ENCODE results near the gene GHDC. TPM values are rescaled to one million over a fixed set of nuclear protein-coding genes. Genes with fewer than 3 reads are reported as not detected.
"Not testable (repeated sequence)": the region's sequence is repeated elsewhere in the genome, so short reads cannot be mapped to it uniquely, and the experiment has no call there.

GHDC gene
- total RNA-seq, 2 experiments from 2014 or later = 12.3 to 14.9 TPM

DNA sequence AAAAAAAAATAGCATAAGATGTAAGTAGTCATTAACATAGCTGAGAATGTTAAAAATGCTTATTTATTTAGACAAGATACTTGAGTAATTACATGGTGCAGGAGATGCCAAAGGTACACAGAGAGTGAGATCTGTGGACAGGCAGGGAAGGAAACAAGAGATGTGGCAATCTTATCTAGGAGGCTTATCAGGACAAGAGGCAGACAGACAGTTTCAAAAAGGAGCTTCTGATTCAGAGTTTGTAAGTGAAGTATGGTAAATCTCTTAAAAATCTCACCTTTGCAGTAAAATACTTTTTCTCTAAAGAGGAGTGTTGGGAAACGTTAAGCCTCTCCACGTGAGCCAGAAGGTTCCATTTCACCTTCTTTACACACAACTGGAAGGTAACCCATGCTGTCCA is 19.9 kb upstream of the GHDC start:
- DNase-seq (no peak), ATAC-seq (no peak)
- Mint-ChIP-seq H3K27me3 (no peaks in the 10 kb centered on the region), H3K4me1 (ENCODE audit: low read depth) (no peaks in the 10 kb centered on the region), H3K36me3 (ENCODE audit: low read depth) (peaks cover 39% of the 10 kb centered on the region), H3K4me3 (no peak overlapping the region), H3K9me3 (no peaks in the 10 kb centered on the region), H3K27ac (peak overlapping the region; percentile 71)
- intact Hi-C loops (cut with micrococcal nuclease) = no loop called here
- ChIA-PET CTCF (interaction anchor here (0.8 to 2.8 kb wide), 3 partner anchors 8 to 24 kb away, joined by 3 to 14 read pairs (median 3); no protein-coding TSS in a partner anchor), POLR2A (interaction anchor here (1.0 to 1.4 kb wide), 3 partner anchors 8 to 63 kb away, joined by 3 to 5 read pairs (median 3); partner anchors contain the start of gene GHDC)
- no peak for TF ChIP-seq CTCF (IDR thresholded peaks at IDR 0.05)

DNA sequence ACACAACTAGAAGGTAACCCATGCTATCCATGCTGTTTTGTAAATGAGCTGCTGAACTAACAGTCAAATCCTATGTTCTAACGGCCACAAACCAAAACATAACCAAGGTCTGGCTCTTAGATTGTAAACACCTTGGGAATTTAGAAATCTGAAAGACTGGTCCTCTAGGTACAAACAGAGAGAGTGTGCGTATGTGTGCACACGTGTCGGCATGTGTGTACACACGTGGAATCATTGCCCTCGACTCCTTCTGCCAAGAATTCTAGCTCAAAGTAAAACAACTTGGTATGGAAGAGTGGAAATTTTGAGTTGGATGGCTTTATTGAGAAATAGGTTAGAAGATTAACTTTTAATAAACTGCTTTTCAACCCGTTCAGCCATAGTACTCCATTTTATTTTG is 18.1 kb upstream of the GHDC start:
- H3K4me3 Mint-ChIP-seq = no peak overlapping the region
- no peaks in the 10 kb centered on the region for H3K9me3 Mint-ChIP-seq
- TF ChIP-seq CTCF (IDR thresholded peaks at IDR 0.05) = no peak
- no peak for ATAC-seq
- POLR2A ChIA-PET = interaction anchor here (0.6 to 1.5 kb wide), 3 partner anchors 48 to 187 kb away, joined by 3 read pairs; no protein-coding TSS in a partner anchor
- intact Hi-C loops (cut with micrococcal nuclease) = no loop called here
- no peaks in the 10 kb centered on the region for H3K27me3 Mint-ChIP-seq
- H3K36me3 Mint-ChIP-seq (ENCODE audit: low read depth) = peaks cover 38% of the 10 kb centered on the region
- H3K4me1 Mint-ChIP-seq (ENCODE audit: low read depth) = no peaks in the 10 kb centered on the region
- no peak overlapping the region for H3K27ac Mint-ChIP-seq
- CTCF ChIA-PET = interaction anchor here (1.3 to 2.8 kb wide), 2 partner anchors 10 kb away, joined by 8 to 14 read pairs; no protein-coding TSS in a partner anchor
- DNase-seq = no peak

DNA sequence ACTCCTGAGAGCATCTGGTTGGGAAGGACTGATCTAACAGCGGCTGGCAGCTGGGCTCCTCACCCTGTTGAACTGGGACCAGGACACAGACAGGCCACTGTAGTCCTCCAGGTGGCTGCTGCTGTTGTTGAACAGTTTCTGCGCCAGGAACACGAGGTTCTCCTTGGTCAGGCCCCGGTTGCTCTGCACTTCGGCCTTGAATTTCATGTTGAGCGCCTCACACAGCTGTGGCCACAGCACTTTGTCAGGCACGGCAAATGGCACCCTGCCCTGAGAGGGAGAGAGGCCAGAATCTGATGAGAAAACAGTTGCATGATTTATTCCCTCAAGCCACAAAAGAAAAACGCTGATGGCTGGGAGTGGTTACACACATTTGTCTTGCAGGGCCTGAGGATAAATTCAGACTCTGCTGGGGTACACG is 17.6 kb upstream of the GHDC start:
- POLR2A ChIA-PET = interaction anchor here (1.5 kb wide), 1 partner anchor 99 kb away, joined by 3 read pairs; no protein-coding TSS in a partner anchor
- CTCF ChIA-PET = interaction anchor here (1.3 kb wide), 1 partner anchor 10 kb away, joined by 8 read pairs; no protein-coding TSS in a partner anchor
- intact Hi-C loops (cut with micrococcal nuclease); H3K9me3 Mint-ChIP-seq; H3K27me3 Mint-ChIP-seq; H3K4me3 Mint-ChIP-seq; DNase-seq; H3K27ac Mint-ChIP-seq; ATAC-seq; H3K4me1 Mint-ChIP-seq (ENCODE audit: low read depth): not testable (repeated sequence)
- peaks cover 37% of the 10 kb centered on the region for H3K36me3 Mint-ChIP-seq (ENCODE audit: low read depth)

- Mint-ChIP-seq H3K4me3 (no peak overlapping the region), H3K36me3 (ENCODE audit: low read depth) (peaks cover 38% of the 10 kb centered on the region), H3K9me3 (no peaks in the 10 kb centered on the region), H3K27me3 (no peaks in the 10 kb centered on the region), H3K4me1 (ENCODE audit: low read depth) (no peaks in the 10 kb centered on the region), H3K27ac (no peak overlapping the region)
- ATAC-seq (no peak), DNase-seq (no peak)
- POLR2A ChIA-PET = no interaction called here
- CTCF ChIA-PET = interaction anchor here (1.2 kb wide), 1 partner anchor 197 kb away, joined by 3 read pairs; no protein-coding TSS in a partner anchor
- no peak for TF ChIP-seq CTCF (IDR thresholded peaks at IDR 0.05)
- intact Hi-C loops (cut with micrococcal nuclease) = no loop called here
Observed at GRCh38 chr17:42210046-42210445, 15.8 kb upstream of the GHDC start.

DNA sequence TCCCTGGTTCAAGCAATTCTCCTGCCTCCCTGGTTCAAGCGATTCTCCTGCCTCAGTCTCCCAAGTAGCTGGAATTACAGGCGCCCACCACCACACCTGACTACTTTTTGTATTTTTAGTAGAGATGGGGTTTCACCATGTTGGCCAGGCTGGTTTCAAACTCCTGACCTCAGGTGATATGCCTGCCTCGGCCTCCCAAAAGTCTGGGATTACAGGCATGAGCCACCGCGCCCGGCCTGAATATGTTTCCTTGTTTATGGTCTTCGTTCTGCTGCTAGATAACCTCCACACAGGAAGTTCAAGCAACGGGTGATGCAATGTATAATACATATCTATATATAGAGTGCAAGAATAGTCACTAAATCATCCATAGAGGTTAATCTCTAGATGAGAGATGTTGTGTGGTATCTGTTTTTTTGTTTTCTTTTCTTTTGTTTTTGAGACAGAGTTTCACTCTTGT is 11.9 kb upstream of the GHDC start:
- H3K4me1 Mint-ChIP-seq (ENCODE audit: low read depth); H3K9me3 Mint-ChIP-seq; ATAC-seq; intact Hi-C loops (cut with micrococcal nuclease); DNase-seq; H3K4me3 Mint-ChIP-seq; H3K27me3 Mint-ChIP-seq: not testable (repeated sequence)
- ChIA-PET CTCF (interaction anchor here (1.3 kb wide), 1 partner anchor 16 kb away, joined by 3 read pairs; no protein-coding TSS in a partner anchor), POLR2A (interaction anchor here (1.3 kb wide), 1 partner anchor 91 kb away, joined by 3 read pairs; no protein-coding TSS in a partner anchor)
- Mint-ChIP-seq H3K36me3 (ENCODE audit: low read depth) (peaks cover 37% of the 10 kb centered on the region), H3K27ac (peak overlapping the region; percentile 49)

GRCh38 chr17:42203354-42203753 is 9.1 kb upstream of the GHDC start:
- POLR2A ChIA-PET = interaction anchor here (1.3 kb wide), 1 partner anchor 82 kb away, joined by 4 read pairs; the partner anchor contains the start of gene KAT2A
- Mint-ChIP-seq H3K36me3 (ENCODE audit: low read depth) (peaks cover 26% of the 10 kb centered on the region), H3K27me3 (no peaks in the 10 kb centered on the region), H3K9me3 (no peaks in the 10 kb centered on the region), H3K27ac (peak overlapping the region; percentile 25), H3K4me1 (ENCODE audit: low read depth) (no peaks in the 10 kb centered on the region), H3K4me3 (no peak overlapping the region)
- no peak for ATAC-seq
- no peak for TF ChIP-seq CTCF (IDR thresholded peaks at IDR 0.05)
- intact Hi-C loops (cut with micrococcal nuclease) = no loop called here
- CTCF ChIA-PET = interaction anchor here (1.0 kb wide), 1 partner anchor 19 kb away, joined by 3 read pairs; no protein-coding TSS in a partner anchor
- no peak for DNase-seq

Data from activated CD8-positive, alpha-beta T cell treated with anti-CD3 and anti-CD28 coated beads for 36 hours (primary cell).